Fibroblast of pulmonary artery (primary cell): ENCODE results near the gene SCIN.
A peak's percentile ranks its signal among the peaks of the same experiment; 100 is the strongest.

Experiments used
- DNase-seq: peaks from one replicate; pipeline ENCODE4 v3.0.0-alpha.2; 2010; ENCODE audit warnings: low read depth
- H3K4me3 ChIP-seq: replicated peaks from 2 replicates; pipeline ENCODE4 v1.5.1; 2011; ENCODE audit warnings: low read depth, mild to moderate bottlenecking, control low read depth, low read length, moderate library complexity
- CTCF ChIP-seq: IDR thresholded peaks from 2 replicates; pipeline ENCODE4 v1.5.1; 2011; ENCODE audit warnings: mild to moderate bottlenecking, control low read depth, low read length, inconsistent platforms; ENCODE audit errors: missing control alignments

The SCIN gene

GRCh38 chr7:12701433-12701832 lies 130.9 kb downstream of the SCIN start:
- no peak for TF ChIP-seq CTCF
- H3K4me3 ChIP-seq = no peak overlapping the region
- DNase-seq = no peak

- H3K4me3 ChIP-seq = no peak overlapping the region
- TF ChIP-seq CTCF = no peak
- DNase-seq = peak; percentile 60
These were observed 133.4 kb downstream of the SCIN start for GRCh38 chr7:12703881-12704280.

GRCh38 chr7:12705878-12706277 lies 135.4 kb downstream of the SCIN start:
- no peak for TF ChIP-seq CTCF
- H3K4me3 ChIP-seq = no peak overlapping the region
- DNase-seq = peak; percentile 36

GRCh38 chr7:12706900-12707536 lies 136.5 kb downstream of the SCIN start:
- H3K4me3 ChIP-seq = no peak overlapping the region
- TF ChIP-seq CTCF = no peak
- DNase-seq = peak; percentile 43

GRCh38 chr7:12708314-12708713 lies 137.8 kb downstream of the SCIN start:
- TF ChIP-seq CTCF = no peak
- no peak for DNase-seq
- no peak overlapping the region for H3K4me3 ChIP-seq
